Heart right ventricle (tissue), 16 donors: ENCODE results near the gene NANOS1. TPM values are rescaled to one million over a fixed set of nuclear protein-coding genes. Genes with fewer than 3 reads are reported as not detected.
A peak's percentile ranks its signal among the peaks of the same experiment; 100 is the strongest.

ENCODE experiments used
- ATAC-seq, 8 donors: fragments of 200-7000 bp; cut with Tn5 transposase; one replicate each; pipeline ENCODE4 v1.9.1; 2020; ENCODE audit warnings: mild to moderate bottlenecking in 8 of 8, moderate library complexity in 8 of 8, moderate number of reproducible peaks in 1 of 8
- DNase-seq, 2 donors: peaks; one replicate each; pipeline ENCODE4 v3.0.0-alpha.2; 2020
- H3K27ac ChIP-seq, 10 donors: fragments of 200-600 bp; sonication (generic) in 2 of 10; one replicate each; pipeline versions ENCODE4 v1.5.0 to v1.8.0; 2020 to 2022; ENCODE audit warnings: mild to moderate bottlenecking in 3 of 10
- H3K27me3 ChIP-seq, 7 donors: fragments of 200-600 bp; one replicate each; pipeline ENCODE4 v1.8.0; 2021 to 2022; ENCODE audit warnings: mild to moderate bottlenecking in 2 of 7
- H3K36me3 ChIP-seq, 9 donors: fragments of 200-600 bp; sonication (generic) in 1 of 9; one replicate each; pipeline versions ENCODE4 v1.5.0 to v1.8.0; 2020 to 2022; ENCODE audit warnings: mild to moderate bottlenecking in 2 of 9
- H3K4me1 ChIP-seq, 9 donors: fragments of 200-600 bp; sonication (generic) in 1 of 9; one replicate each; pipeline versions ENCODE4 v1.5.0 to v1.8.0; 2020 to 2022; ENCODE audit warnings: mild to moderate bottlenecking in 4 of 9
- H3K4me3 ChIP-seq, 10 donors: fragments of 200-600 bp; sonication (generic) in 2 of 10; one replicate each; pipeline versions ENCODE4 v1.5.0 to v1.8.0; 2020 to 2022; ENCODE audit warnings: mild to moderate bottlenecking in 7 of 10, moderate library complexity in 2 of 10
- H3K9me3 ChIP-seq, 11 donors: fragments of 200-600 bp in 10 of 11; sonication (generic) in 2 of 11; one replicate each; pipeline versions ENCODE4 v1.5.0 to v1.8.0; 2013 to 2022; ENCODE audit warnings: mild to moderate bottlenecking in 2 of 11, control low read depth in 1 of 11, moderate library complexity in 1 of 11
- WGBS, 2 donors: extraction: QIAGEN DNeasy Blood & Tissue Kit; methylation state at CpG; one replicate each; pipeline ENCODE4 v1.1.7; 2013; ENCODE audit warnings: inconsistent platforms in 1 of 2; 5-methylcytosine and 5-hydroxymethylcytosine counted together
- intact Hi-C, 10 donors: fragments of 100-400 bp; cut with DNase I; formaldehyde crosslinking; loops; one replicate each; pipeline versions ENCODE4 v1.11.1 to v1.14.2; 2022
- polyA plus RNA-seq, 2 donors: library from polyadenylated mRNA; stranded (reverse); fragments of 200-250 nt; gene quantifications; one replicate each; pipeline ENCODE4 v1.2.3, GENCODE V29; 2013
- total RNA-seq, 10 donors: library from RNA; stranded (reverse); fragmentation: NEBNext Ultra II Directional in 3 of 10; extraction: Animal tissue kit (Norgen Biotek cat#: 25700) in 3 of 10; gene quantifications; one replicate each; pipeline versions ENCODE4 v1.2.1 to v1.2.4, GENCODE V29; 2021 to 2023
- TF ChIP-seq, protein P1 (sequence below), 9 donors: fragments of 200-600 bp; sonication (generic) in 2 of 9; IDR thresholded peaks; one replicate each; pipeline versions ENCODE4 v1.5.0 to v1.8.0; 2021 to 2022; ENCODE audit warnings: antibody characterized with exemption in 9 of 9, mild to moderate bottlenecking in 5 of 9, moderate library complexity in 1 of 9
- donor health status: Arrhythmogenic right ventricular cardiomyopathy.
- donor health status: ischemic (EF 13 %, LVEDD 7.1; RV severe dilation, severe dysfunction).
- donor health status: healthy with polysubstance abuse.
- donor health status: DM: no; HTN: yes; CAD: no.
- donor health status: DM: no; HTN: no; CAD: no.
- donor health status: ischemic (EF 25% LVEDD 6.9; RV normal size, moderate dysfunction).
- donor health status: ischemic (EF 25% LVEDD 5.7; RV mildly dilated, moderate dysfunction).
- donor health status: healthy.
- donor health status: DM: yes; HTN: yes; CAD: no.
- donor health status: Ischemic cardiomyopathy.
- donor health status: ischemic (EF 35%, LVEDD 5.7; RV mildly dilated, moderate dysfunction).
- donor health status: nonischemic (EF 11% LVEDD 7.7; RV severe dilation, severe dysfunction).
- donor health status: DM: yes; HTN: yes; CAD: no.
- donor health status: PGD.
- donor health status: ischemic (EF 29% LVEDD 5.4; RV normal size, mild dysfunction).
- donor health status: nonischemic (EF 23%, LVEDD 6.1; RV moderate dilation, normal function).

The NANOS1 gene
- total and polyA plus RNA-seq, 12 donors, result 2.9 to 26.1 (median 7.3) TPM

DNA sequence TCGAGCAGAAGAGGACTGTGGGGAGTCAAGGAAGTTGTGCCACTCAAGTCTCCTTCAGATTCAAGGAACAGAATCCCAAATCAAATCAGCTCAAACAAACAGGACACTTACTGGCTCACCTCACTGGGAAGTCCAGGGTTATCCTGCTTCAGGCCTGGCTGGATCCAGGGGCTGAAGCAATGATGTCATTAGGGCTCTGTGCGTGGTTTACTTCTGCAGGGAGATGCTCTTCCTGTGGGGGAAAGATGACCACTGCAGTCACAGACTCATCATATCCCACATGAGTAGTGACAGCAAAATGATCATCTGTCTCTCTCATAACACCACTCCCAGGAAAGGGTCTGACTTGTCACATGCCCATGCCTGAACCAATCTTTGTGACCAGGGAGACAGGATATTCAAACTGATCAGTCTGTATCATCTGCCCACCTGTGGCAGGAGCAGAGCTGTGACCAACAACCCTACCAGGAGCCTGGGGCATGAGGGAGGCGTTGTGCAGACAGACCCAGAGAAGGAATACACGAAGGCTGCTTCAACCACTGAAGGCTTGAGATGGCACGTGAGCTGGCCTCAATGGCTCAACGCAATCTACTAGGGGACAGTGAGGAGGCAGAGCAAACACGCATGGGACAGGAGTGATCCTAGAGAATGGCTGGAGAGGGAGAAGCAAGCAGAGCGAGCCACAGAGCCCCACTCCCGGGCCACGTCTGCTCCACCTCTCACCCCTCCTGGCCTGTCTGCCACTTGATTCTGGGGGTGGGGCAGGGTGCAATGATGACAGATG, 27.6 kb upstream of the NANOS1 start:
- TF ChIP-seq, protein P1, sequence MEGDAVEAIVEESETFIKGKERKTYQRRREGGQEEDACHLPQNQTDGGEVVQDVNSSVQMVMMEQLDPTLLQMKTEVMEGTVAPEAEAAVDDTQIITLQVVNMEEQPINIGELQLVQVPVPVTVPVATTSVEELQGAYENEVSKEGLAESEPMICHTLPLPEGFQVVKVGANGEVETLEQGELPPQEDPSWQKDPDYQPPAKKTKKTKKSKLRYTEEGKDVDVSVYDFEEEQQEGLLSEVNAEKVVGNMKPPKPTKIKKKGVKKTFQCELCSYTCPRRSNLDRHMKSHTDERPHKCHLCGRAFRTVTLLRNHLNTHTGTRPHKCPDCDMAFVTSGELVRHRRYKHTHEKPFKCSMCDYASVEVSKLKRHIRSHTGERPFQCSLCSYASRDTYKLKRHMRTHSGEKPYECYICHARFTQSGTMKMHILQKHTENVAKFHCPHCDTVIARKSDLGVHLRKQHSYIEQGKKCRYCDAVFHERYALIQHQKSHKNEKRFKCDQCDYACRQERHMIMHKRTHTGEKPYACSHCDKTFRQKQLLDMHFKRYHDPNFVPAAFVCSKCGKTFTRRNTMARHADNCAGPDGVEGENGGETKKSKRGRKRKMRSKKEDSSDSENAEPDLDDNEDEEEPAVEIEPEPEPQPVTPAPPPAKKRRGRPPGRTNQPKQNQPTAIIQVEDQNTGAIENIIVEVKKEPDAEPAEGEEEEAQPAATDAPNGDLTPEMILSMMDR (IDR thresholded peaks at IDR 0.05), result no peak
- intact Hi-C loops, result no loop called here
- no peaks in the 10 kb centered on the region for H3K9me3 ChIP-seq
- H3K27me3 ChIP-seq, result no peaks in the 10 kb centered on the region
- no peak overlapping the region for H3K27ac ChIP-seq
- H3K4me1 ChIP-seq, result peaks cover 0 to 5% (median under 1%) of the 10 kb centered on the region in 9 donors
- no peaks in the 10 kb centered on the region for H3K36me3 ChIP-seq
- DNase-seq (no peak), ATAC-seq (no peak)
- no peak overlapping the region for H3K4me3 ChIP-seq
- 87 to 88% methylated on average over 10 of the region's 10 CpGs for WGBS, 2 donors

DNA sequence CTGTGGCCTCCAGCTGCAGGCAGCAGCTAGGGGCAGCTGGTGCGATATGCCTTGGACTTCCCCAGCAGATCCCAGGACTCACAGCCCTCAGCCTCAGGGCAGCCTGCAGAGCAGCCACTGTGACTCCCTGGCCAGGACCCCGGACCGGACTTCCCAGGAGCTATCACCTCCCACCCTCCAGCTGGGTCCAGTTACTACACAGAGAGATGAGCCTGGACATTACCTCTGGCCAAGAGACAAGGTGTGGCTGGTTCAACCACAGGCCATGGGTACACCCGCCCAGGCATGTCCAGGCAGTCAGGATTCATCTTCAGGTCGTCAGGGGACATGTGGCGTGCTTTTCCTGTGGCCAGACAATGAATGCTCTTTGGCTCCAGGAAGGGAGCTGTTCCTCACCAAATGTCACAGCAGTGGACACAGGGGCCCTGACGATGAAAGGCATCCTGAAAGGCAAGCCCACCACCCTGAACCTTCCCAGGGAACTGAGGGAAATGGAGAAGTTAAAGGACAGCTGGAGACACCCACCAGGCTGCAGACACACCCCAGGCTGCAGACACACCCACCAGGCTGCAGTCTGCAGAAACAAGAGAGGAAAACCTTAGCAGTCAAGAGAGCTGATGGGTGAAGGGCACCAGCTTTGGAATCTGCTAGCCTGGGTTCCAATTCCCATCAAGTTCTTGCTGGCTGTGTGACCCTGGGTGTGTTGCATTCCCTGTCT, 25.8 kb upstream of the NANOS1 start:
- H3K4me1 ChIP-seq, result peaks cover 0 to 9% (median 5%) of the 10 kb centered on the region in 9 donors
- DNase-seq (no peak), ATAC-seq (peak in 2 of 8 donors; percentile 9 to 42)
- H3K27me3 ChIP-seq, result no peaks in the 10 kb centered on the region
- intact Hi-C loops, result no loop called here
- H3K36me3 ChIP-seq, result no peaks in the 10 kb centered on the region
- H3K4me3 ChIP-seq, result no peak overlapping the region
- H3K9me3 ChIP-seq, result no peaks in the 10 kb centered on the region
- TF ChIP-seq, protein P1 (IDR thresholded peaks at IDR 0.05), result no peak
- WGBS, 2 donors, result 59 to 68% methylated on average over 7 of the region's 7 CpGs
- no peak overlapping the region for H3K27ac ChIP-seq

DNA sequence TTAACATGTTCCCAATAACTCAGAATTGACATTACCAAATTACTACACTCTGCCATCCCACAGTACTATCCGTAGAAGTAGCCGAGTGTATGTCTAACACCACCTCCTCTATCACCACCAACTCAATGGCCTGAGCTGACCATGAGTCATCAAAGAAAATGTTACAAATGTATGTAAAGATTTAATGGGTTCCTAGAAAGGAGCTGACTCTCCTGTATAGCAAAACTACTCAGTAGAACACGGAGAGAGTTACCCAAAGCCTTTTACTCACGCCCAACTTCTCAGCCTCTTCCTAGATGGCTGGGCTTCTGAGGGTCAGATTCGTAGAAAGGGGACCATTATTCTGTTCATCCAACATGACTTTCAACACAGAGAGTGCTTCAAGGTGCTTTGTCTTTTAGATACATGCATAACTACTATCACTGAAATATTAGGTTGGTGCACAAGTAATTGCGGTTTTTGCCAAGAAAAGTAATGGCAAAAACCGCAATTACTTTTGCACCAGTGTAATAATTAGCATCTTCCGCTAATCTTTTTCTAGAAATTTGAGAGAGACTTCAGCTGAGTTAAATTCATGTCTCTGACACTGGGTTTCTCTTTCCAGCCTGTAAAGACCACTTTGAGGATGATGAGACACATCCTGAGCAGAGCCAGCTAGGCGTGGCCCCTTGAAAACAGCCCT, 24.0 kb upstream of the NANOS1 start:
- intact Hi-C loops, result no loop called here

More for the DNA sequence above, 24.0 kb upstream of the NANOS1 start:
- H3K4me1 ChIP-seq, result peaks cover 0 to 9% (median 5%) of the 10 kb centered on the region in 9 donors
- no peaks in the 10 kb centered on the region for H3K27me3 ChIP-seq
- H3K36me3 ChIP-seq, result no peaks in the 10 kb centered on the region
- TF ChIP-seq, protein P1 (IDR thresholded peaks at IDR 0.05), result no peak
- no peak overlapping the region for H3K27ac ChIP-seq
- DNase-seq (no peak), ATAC-seq (no peak)
- no peak overlapping the region for H3K4me3 ChIP-seq
- 84 to 86% methylated on average over 9 of the region's 9 CpGs for WGBS, 2 donors
- no peaks in the 10 kb centered on the region for H3K9me3 ChIP-seq
